ENCODE results near the gene PIK3C2G. TPM values are rescaled to one million over a fixed set of nuclear protein-coding genes. Genes with fewer than 3 reads are reported as not detected.

Gene PIK3C2G
- total RNA-seq, 1 experiment from 2014 or later, result not detected

- no TSS peak for BruUV-seq (replicated peaks)
- ATAC-seq, result no peak
- Histone ChIP-seq H3K9me3 (ENCODE audit: control insufficient read depth, insufficient read depth, low read depth, low read length) (no peaks in the 10 kb centered on the region), H3K27ac (ENCODE audit: low read length) (no peak overlapping the region), H3K36me3 (ENCODE audit: control insufficient read depth, insufficient read depth, low read length) (no peaks in the 10 kb centered on the region), H3K4me1 (ENCODE audit: control insufficient read depth, insufficient read depth, low read length) (no peaks in the 10 kb centered on the region), H3K27me3 (ENCODE audit: control insufficient read depth, insufficient read depth, low read length) (no peaks in the 10 kb centered on the region), H3K4me3 (ENCODE audit: low read depth in 2 of 2, low read length in 2 of 2) (no peak overlapping the region)
- no peak for DNase-seq (ENCODE audit: low read depth, low spot score)
- CTCF ChIA-PET, result no interaction called here
- POLR2A ChIA-PET, result no interaction called here
- TF ChIP-seq, protein P1, sequence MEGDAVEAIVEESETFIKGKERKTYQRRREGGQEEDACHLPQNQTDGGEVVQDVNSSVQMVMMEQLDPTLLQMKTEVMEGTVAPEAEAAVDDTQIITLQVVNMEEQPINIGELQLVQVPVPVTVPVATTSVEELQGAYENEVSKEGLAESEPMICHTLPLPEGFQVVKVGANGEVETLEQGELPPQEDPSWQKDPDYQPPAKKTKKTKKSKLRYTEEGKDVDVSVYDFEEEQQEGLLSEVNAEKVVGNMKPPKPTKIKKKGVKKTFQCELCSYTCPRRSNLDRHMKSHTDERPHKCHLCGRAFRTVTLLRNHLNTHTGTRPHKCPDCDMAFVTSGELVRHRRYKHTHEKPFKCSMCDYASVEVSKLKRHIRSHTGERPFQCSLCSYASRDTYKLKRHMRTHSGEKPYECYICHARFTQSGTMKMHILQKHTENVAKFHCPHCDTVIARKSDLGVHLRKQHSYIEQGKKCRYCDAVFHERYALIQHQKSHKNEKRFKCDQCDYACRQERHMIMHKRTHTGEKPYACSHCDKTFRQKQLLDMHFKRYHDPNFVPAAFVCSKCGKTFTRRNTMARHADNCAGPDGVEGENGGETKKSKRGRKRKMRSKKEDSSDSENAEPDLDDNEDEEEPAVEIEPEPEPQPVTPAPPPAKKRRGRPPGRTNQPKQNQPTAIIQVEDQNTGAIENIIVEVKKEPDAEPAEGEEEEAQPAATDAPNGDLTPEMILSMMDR (IDR thresholded peaks at IDR 0.05), result no peak
- TF ChIP-seq TCF7L2 (IDR thresholded peaks at IDR 0.05; ENCODE audit: low read depth, low read length), result no peak
- no peak for TF ChIP-seq POLR2AphosphoS5 (IDR thresholded peaks at IDR 0.05; ENCODE audit: low read depth, low read length)
- no peak for TF ChIP-seq REST (IDR thresholded peaks at IDR 0.05; ENCODE audit: insufficient read depth in 1 of 2, low read depth in 2 of 2, low read length in 1 of 2)
- TF ChIP-seq SIN3A (IDR thresholded peaks at IDR 0.05; ENCODE audit: borderline replicate concordance, insufficient read depth, low read depth, low read length), result no peak
- intact Hi-C loops (cut with micrococcal nuclease; ENCODE audit: unreplicated experiment) (no loop called here), in situ Hi-C loops (cut with HindIII; ENCODE audit: low pct_unique_long_range_greater_than_20kb, low sequenced_read_pairs) (no loop called here)
These were observed 390.2 kb downstream of the PIK3C2G start for GRCh38 chr12:18651525-18651924.

DNA sequence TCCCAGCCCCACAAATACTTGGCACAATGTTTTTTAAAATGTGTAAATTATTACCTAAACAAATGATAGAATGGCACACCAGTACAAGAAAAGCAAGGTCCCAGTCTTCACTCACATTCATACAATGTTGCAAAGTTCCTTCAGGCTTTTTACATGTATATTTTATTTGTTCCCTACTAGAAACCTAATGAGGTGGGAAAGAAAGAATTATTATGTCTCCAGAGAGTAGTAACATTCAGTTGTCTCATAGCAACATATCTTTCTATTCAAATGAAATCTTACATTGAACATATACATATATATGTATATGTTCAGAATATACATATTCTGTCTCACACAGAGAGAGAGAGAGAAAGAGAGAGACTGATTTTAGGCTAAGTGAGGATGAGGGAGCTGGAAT is 391.3 kb downstream of the PIK3C2G start:
- no peaks in the 10 kb centered on the region for H3K4me1 ChIP-seq (ENCODE audit: control insufficient read depth, insufficient read depth, low read length)
- no peak overlapping the region for H3K4me3 ChIP-seq (ENCODE audit: low read depth in 2 of 2, low read length in 2 of 2)
- ChIA-PET CTCF (no interaction called here), POLR2A (no interaction called here)
- H3K9me3 ChIP-seq (ENCODE audit: control insufficient read depth, insufficient read depth, low read depth, low read length), result no peaks in the 10 kb centered on the region
- DNase-seq (ENCODE audit: low read depth, low spot score), result no peak
- H3K27me3 ChIP-seq (ENCODE audit: control insufficient read depth, insufficient read depth, low read length), result no peaks in the 10 kb centered on the region
- intact Hi-C loops (cut with micrococcal nuclease; ENCODE audit: unreplicated experiment), result no loop called here
- no peak for ATAC-seq
- no peak overlapping the region for H3K27ac ChIP-seq (ENCODE audit: low read length)
- no TSS peak for BruUV-seq (replicated peaks)
- no peaks in the 10 kb centered on the region for H3K36me3 ChIP-seq (ENCODE audit: control insufficient read depth, insufficient read depth, low read length)
- TF ChIP-seq REST (IDR thresholded peaks at IDR 0.05; ENCODE audit: insufficient read depth in 1 of 2, low read depth in 2 of 2, low read length in 1 of 2), result no peak
- no peak for TF ChIP-seq SIN3A (IDR thresholded peaks at IDR 0.05; ENCODE audit: borderline replicate concordance, insufficient read depth, low read depth, low read length)
- TF ChIP-seq POLR2AphosphoS5 (IDR thresholded peaks at IDR 0.05; ENCODE audit: low read depth, low read length), result no peak
- TF ChIP-seq, protein P1 (IDR thresholded peaks at IDR 0.05), result no peak
- no peak for TF ChIP-seq TCF7L2 (IDR thresholded peaks at IDR 0.05; ENCODE audit: low read depth, low read length)
- in situ Hi-C loops (cut with HindIII; ENCODE audit: low pct_unique_long_range_greater_than_20kb, low sequenced_read_pairs), result no loop called here
